SKM-1 treated with dmso at 0.1 percent for 144 hours (cell line): ENCODE results near the gene SDHA.
A peak's percentile ranks its signal among the peaks of the same experiment; 100 is the strongest.

Source experiments
- DNase-seq: peaks from one replicate; lab custom pipeline; 2025; ENCODE audit not compliant: unreplicated experiment; lab: John Stamatoyannopoulos, UW

SDHA gene

DNA sequence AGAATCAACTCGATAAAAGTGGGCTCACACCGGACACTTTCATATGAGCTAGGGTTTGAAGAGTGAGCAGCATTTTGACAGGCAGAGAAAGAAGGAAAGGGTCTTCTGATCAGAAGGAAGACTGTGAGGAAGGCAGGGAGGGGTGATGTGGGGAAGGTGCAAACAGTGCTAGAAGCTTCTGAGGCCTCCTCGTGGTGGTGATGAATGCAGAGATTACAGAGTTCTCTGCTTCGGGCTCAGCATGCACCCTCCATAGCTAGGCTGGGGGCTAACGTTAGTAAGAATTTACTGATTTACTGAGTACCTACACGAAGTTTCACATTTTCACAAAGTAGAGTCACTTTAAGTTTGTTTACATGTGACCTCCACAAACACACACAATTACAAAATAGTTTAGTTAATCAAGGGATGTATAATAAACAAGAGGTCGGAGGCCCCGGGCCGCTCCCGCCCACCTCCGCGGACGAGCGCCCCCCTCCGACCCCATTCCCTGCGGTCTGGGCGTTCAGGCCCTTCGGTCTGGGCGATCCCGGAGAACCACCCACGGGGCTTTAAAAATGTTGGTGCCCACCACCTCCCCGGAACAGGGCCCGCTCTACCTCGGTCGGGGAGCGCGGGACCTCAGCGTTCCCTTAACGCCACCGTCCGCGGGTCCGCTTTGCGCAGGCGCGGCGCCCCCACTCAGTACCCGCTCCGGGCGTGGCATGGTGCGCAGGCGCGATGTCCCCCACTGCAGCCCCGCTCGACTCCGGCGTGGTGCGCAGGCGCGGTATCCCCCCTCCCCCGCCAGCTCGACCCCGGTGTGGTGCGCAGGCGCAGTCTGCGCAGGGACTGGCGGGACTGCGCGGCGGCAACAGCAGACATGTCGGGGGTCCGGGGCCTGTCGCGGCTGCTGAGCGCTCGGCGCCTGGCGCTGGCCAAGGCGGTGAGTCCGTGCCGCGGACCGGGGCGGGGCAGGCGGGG, at the start of gene SDHA, which contains the start of gene CCDC127:
SDHA (plus strand) TSS at position 827 of the 963 bp plus-strand sequence; CDS start at position 863, 36 bp downstream.
CCDC127 (minus strand) TSS at position 660 of the 963 bp plus-strand sequence. CDS start 1,304 bp downstream, outside the sequence.
- peak; percentile 90 for DNase-seq

DNA sequence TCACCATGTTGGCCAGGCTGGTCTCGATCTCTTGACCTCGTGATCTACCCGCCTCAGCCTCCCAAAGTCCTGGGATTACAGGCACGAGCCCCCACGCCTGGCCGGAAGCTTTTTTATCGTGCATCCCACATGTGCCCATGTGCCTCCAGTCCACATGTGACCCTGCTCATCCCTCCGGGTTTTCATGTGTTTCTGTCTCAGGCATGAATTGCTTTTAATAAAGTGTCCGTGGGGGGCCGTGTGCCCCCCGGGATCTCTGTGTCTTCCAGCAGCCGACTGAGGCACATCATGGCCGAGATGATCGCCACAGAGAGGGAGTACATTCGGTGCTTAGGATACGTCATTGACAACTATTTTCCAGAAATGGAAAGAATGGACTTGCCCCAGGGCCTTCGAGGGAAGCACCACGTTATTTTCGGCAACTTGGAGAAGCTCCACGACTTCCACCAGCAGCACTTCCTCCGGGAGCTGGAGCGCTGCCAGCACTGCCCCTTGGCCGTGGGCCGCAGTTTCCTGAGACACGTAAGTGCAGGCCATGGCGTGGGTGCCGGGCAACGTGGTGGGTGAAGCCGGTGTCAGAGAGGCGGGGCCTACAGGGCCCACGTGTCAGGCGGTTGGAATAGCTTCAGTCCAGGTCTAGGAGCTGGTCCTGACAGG, 48.9 kb upstream of the SDHA start:
- DNase-seq: no peak

DNA sequence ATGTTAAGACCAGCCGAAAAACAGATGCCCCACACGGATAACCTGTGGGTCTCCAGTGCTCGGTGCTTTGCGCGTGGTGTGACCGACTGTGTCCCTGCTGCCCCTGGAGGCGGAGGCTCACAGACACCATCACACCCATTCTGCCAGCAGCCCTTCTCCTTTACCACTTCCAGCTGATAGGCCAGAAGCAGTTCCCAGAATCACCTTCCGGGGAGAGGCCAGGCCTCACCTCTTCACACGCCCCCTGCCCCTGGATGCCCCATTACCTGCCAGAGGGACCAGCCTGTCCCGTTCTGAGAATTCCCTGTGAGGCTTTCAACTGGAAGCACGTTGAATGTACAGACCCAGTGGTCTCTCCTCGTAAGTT, 48.4 kb upstream of the SDHA start:
- no peak for DNase-seq

DNA sequence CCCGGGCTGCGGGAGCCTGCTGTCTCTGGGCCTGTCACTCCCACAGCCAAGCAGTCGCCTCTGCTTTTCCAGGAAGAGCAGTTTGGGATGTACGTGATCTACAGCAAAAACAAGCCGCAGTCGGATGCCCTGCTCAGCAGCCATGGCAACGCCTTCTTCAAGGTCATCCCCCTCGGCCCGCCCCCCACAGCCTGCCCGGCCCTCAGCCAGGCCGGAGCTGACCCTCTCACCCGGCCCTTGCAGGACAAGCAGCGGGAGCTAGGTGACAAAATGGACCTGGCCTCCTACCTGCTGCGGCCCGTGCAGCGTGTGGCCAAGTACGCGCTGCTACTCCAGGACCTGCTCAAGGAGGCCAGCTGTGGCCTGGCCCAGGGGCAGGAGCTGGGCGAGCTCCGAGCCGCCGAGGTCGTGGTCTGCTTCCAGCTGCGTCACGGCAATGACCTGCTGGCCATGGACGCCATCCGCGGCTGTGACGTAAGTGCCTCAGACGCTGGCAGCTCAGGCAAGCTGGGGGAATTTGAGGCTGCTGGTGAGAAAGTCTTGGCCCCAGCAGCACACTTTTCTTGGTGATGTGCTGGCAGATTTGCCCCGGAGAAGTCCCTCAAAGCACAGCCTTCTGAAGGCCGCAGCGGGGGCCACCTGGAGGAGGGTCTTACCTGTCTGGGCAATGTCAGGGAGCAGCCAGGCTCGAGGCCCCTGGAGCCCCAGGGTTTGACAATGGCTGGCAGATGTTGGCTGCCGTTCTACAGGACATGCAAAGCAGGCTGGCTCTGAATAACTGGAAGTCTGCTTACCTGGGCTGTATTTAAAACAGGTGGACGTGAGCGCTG, 46.9 kb upstream of the SDHA start:
- no peak for DNase-seq

DNA sequence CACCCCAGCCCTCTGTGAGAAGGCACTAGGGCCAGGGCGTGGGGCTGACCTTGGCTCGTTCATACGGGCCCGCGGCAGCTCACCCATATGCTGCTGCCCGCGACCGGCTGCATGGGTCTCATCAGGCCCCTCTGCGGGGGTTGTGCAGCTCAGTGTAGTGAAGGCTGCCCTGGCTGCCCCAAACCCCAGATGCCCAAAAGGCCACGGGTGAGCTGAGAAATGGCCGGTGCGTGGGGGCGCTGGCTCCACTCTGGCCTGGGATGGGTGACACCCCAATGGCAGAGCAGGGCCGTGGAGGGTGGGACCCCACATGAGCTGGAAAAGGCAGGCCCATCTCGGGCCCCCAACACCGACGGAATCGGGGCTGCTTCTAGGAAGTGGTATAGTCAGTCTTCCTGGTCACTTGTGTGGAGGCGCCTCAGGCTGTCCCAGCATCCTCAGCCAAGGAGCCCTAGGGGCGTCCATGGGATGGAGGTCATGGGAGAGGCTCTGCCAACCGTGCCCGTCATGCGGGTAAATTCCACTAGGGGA, 46.3 kb upstream of the SDHA start:
- no peak for DNase-seq

DNA sequence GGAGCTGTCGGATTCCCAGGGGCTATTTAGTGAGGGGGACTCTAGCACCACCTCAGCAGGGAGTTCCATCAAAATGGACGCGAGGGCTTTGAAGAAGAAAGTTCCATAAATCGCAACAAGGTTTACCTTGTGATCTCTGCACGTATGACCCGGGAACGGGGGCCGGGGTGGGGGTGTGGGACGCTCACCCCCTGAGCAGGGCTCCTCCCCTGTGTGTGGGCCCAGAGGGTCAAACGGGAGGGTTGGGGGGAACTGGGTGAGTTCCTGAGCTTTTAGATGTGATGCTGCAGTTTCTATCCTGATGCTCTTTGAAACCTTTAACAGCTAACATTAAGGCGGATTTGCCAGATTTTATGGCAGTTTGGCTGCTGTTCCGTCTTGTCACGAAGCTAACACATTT, 45.7 kb upstream of the SDHA start:
- no peak for DNase-seq

DNA sequence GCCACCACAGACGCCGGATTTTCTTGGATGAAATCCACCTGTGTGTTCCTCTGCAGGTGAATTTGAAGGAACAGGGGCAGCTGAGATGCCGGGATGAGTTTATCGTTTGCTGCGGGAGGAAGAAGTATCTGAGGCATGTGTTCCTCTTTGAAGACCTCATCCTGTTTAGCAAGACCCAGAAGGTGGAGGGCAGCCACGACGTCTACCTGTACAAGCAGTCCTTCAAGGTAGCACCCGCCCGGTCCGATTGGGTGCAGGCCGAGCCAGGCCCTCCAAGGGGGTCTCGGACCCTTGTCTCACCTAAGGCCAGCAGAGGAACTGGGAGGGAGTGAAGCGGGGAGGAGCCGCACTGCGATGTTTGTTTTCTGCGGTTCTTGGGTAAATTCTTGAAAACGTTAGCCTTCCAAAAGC, 45.3 kb upstream of the SDHA start:
- no peak for DNase-seq

DNA sequence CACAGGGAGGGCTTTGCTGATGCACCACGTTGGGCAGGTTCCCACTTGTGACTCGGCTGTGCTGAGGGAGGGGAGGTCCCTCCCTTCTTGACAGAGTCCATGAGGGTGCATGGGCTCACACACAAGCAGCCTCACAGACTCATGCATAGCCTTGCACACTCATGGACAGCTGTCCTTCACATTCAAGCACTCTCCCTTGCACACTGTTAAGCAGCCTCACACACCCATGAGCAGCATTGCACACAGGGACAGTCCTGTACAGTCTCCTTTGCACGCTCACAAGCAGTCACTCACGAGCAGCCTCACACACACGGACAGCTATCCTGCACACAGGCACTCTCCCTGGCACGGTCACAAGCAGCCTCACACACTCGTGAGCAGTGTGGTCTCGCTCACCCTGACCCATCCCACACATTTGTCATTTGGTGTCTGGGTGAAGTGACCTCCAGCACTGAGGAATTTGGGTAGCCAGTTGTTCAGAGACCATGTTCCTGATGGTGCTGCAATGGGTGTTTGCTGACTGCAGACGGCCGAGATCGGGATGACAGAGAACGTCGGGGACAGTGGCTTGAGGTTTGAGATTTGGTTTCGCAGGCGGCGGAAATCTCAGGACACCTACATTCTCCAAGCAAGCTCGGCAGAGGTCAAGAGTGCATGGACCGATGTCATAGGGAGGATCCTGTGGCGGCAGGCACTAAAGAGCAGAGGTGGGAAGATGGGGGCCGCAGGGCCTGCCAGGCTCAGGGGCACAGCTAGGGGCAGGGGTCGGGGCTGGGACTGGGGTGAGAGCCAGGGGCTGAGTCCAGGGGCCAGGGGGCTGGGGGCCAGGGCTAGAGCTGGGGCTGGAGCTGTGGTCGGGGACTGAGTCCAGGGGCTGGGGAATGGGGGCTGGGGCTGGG, 44.5 kb upstream of the SDHA start:
- DNase-seq: no peak

DNA sequence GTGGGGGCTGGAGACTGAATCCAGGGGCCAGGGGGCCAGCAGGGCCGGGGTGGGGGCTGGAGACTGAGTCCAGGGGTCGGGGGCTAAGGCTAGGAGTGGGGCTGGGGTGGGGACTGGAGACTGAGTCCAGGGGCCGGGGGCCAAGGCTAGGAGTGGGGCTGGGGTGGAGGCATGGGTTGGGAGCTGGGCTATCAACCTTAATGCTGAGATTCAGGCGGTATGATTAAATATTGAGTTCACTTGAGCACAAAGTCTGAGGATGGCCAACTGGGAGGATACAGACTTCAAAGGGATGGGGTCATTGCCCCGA, 43.9 kb upstream of the SDHA start:
- DNase-seq: no peak

DNA sequence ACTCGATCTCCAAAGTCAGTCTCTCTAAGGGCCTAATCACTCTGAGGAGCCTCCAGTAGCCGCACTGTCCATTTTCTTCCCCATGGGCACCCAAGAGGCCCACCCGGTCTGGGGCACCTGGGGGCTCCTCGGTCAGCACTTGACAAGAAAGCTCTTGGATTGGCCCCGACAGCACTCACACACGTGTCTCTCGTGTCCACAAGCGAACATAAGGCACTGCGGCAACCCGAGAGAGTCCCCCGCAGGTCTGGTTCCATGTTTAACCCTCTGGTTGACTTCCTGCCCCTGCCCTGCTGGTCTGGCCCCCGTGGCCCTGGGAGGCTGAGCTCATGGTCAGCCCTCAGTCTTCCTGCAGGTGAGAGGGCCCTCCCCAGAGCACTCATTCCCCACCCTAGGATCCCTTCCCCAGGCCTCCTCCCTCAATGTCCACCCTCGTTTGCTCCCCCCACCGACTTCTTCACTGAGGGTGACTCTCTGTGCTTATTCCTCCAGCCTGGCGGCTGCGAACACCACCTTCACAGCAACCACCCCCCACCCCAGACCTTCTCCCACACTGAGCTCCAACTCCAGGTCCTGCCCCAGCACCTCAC, 43.1 kb upstream of the SDHA start:
- DNase-seq: no peak

DNA sequence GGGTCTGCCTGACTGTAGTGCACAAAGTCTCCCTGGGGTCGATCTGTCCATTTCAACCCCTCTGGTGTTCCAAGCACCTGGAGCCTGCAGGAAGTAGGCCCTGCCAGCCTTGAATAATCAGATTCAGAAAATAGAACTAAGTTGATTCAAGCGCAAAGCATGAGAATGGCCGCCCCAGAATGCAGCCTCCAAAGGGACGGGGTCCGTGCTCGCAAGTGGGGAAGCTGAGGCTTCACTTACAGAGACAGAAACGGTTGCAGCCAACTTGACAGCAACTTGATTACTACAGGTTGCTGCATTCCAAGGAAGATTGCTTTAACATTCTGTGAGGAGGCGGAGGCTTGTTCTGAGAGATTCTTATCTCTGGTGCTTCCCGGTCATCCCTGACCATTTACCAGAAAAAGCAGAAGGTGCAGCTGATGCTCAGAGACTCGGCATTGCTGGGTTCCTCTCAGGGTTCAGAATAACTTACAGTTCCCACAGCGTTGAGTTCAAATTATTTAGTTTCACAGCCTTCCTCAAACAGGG, 41.8 kb upstream of the SDHA start:
- no peak for DNase-seq

DNA sequence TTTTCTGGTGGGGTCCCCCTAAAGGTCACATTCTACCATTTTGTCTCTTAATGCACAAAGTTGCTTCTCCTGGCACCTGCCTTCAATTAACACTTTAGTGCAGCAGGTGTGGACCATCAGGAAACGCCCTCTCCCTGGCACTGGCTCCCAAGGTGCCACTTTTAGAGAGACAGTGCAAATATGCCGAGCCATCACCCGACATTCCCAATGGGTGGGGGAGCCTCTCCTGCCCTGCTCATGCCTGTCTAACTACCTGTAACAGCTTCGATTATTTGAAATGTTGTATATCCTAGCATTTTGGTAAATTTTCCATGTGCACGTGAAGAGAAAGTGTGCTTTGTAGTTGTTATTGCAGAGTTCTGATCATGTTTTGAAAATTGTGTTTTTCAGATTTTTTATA, 40.0 kb upstream of the SDHA start:
- DNase-seq: no peak

DNA sequence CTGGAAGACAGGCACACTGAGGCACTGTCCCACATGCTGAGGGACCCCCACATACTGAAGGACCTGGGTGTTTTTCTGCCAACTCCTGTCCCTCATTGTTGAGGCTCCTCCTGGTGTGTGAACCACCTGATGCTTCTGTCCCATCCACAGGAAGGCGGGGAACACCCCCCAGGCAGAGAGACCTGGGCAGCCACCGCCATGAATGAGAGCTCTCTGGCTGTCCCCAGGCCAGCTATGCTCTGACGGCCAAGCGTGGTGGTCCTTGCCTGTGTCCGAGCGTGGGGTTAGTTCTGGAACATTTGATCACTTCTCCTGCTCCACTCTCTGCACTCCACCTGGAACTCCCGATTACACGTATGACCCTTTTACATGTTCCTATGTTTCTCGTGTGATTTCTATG, 38.7 kb upstream of the SDHA start:
- DNase-seq: no peak

DNA sequence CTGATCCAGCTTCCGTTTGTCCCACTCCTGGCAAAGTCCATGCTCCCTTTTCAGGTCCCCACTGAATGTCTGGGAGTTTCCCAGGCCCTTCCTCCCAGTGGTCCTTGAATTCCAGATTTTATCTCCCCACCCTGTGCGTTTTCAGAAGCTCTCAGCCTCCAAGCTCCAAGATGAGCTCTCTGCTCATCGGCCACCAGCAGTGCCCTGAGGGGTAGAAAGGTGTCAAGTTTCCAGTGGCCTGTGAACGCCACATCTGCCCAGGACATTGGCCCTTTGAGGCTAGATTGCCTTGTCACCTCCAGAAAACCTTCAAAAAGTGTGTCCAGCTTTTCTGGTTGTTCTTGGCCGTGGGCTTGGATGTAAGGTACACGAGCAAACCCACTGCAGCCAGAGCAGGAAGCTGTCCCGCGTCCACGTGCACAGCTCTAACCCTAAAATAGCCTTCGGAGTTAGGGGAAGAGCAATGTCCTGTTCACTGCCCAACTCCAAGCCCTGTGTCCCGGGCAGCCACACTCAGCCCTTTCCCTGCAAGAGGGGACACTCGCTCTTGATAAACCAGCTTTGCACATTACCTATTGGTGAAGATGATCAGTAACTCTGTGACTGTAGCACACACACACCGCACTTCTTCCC, 37.7 kb upstream of the SDHA start:
- no peak for DNase-seq

DNA sequence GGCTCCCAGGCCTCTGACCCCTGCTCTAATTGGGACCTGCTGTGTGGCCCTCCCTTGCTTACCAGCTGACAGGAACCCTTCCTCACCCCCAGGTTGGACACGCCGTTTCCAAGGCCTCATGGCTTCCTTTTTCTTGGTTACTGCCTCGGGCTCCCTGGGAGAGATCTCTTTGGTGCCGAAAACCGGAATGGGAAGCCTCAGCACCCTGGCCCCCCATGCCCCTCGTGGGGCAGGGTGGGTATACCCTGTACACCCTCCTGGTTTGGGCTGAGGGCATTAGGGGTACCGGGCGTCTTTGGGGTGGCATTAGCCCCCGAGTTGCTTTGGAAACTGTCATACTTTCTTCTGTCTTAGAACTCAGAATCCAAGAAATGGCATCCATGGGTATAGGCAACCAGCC, 37.0 kb upstream of the SDHA start:
- no peak for DNase-seq

DNA sequence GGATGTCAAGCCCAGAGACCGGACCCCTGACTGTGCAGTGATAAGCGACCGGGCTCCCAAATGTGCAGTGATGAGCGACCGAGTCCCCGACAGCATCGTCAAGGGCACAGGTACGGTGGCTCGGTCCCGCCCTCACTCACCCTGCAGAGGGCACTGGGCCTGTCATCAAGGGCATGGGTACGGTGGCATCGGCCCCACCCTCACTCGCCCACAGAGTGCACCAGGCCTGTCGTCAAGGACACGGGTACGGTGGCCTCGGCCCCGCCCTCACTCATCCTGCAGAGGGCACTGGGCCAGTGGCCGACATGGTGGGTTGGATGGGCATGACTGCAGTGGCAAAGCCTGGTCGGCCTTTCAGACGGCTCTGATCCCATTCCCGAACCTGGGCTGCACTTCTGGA, 36.6 kb upstream of the SDHA start:
- no peak for DNase-seq

DNA sequence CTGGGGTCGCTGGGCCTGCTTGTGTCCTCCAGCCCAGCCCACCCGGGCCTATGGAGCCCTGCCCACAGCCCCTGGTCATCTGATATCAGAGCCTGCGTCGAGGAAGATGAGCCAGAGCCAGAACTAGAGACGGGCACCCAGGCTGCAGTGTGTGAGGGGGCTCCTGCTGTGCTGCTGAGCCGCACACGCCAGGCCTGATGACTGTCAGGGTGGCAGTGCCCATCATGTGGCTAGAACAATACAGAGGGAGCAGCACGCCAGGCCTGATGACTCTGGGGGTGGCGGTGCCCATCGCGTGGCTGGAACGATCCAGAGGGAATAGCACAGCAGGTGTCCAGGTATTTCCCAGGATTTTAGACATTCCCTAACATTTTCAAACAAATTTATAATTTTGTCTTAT, 36.0 kb upstream of the SDHA start:
- no peak for DNase-seq

DNA sequence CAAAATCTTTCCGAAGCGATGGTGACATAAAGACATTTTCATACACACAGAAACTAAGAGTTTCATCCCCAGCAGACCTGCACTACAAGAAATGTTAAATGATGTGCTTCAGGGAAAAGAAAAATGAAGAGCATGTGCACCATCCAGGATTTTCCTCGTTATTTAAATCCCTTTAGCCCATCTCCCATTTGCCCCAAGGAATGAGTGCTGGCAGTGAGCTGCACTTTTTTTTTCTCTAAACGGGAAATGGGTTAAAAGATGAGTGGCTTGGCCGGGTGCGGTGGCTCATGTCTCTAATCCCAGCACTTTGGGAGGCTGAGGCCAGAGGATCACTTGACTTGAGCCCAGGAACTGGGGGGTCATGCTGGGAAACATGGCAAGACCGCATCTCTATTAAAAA, 33.6 kb upstream of the SDHA start:
- no peak for DNase-seq
